ENCODE data around the gene MAFF. TPM values are rescaled to one million over a fixed set of nuclear protein-coding genes. Genes with fewer than 3 reads are reported as not detected.
"Not testable (repeated sequence)": the region's sequence is repeated elsewhere in the genome, so short reads cannot be mapped to it uniquely, and the experiment has no call there.

MAFF gene
- total RNA-seq, 1 donor from 2014 or later: 9.9 TPM

DNA sequence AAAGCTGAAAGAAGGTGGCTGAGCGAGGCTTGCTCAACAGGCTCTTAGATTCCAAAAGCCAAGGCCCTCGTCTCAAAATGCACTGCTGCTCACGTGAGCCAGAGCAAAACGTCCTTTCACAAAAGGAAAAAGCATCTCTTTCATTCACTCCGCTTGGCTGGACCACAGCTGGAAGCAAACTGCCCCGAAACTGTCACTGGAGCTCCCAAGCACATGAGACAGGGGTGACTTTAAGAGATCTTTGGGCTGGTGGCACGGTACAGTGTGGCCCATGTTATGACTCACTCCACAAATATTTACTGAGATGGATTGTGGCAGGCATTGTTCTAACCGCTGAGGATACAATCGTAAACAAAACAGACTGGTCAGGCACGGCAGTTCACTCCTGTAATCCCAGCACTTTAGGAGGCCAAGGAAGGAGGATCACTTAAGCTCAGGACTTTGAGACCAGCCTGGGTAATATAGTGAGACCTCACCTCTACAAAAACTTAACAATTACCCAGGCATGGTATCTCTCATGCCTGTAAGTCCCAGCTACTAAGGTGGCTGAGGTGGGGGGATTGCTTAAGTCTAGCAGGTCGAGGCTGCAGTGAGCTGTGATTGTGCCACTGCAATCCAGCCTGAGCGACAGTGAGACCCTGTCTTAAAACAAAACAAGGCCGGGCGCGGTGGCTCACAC lies 23.7 kb upstream of the MAFF start:
- peaks cover 51% of the 10 kb centered on the region for H3K4me1 Mint-ChIP-seq (ENCODE audit: low read depth)
- no peak overlapping the region for H3K4me3 Mint-ChIP-seq (ENCODE audit: unreplicated experiment)
- TF ChIP-seq, protein P1, sequence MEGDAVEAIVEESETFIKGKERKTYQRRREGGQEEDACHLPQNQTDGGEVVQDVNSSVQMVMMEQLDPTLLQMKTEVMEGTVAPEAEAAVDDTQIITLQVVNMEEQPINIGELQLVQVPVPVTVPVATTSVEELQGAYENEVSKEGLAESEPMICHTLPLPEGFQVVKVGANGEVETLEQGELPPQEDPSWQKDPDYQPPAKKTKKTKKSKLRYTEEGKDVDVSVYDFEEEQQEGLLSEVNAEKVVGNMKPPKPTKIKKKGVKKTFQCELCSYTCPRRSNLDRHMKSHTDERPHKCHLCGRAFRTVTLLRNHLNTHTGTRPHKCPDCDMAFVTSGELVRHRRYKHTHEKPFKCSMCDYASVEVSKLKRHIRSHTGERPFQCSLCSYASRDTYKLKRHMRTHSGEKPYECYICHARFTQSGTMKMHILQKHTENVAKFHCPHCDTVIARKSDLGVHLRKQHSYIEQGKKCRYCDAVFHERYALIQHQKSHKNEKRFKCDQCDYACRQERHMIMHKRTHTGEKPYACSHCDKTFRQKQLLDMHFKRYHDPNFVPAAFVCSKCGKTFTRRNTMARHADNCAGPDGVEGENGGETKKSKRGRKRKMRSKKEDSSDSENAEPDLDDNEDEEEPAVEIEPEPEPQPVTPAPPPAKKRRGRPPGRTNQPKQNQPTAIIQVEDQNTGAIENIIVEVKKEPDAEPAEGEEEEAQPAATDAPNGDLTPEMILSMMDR (IDR thresholded peaks at IDR 0.05): no peak
- peak overlapping the region; percentile 83 for H3K27ac Mint-ChIP-seq (ENCODE audit: unreplicated experiment)
- H3K36me3 Mint-ChIP-seq (ENCODE audit: low read depth): no peaks in the 10 kb centered on the region
- no peaks in the 10 kb centered on the region for H3K27me3 Mint-ChIP-seq (ENCODE audit: low read depth)
- H3K9me3 Mint-ChIP-seq (ENCODE audit: low read depth): no peaks in the 10 kb centered on the region
- no peak for DNase-seq (ENCODE audit: low spot score)

DNA sequence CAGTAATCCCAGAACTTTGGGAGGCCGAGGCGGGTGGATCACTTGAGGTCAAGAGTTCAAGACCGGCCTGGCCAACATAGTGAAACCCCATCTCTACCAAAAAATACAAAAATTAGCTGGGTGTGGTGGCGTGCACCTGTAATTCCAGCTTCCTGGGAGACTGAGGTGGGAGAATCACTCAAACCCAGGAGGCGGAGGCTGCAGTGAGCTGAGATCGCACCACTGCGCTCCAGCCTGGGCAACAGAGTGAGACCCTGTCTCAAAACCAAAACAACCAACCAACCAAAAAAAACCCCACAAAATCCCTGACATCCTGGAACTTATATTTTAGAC lies 23.2 kb upstream of the MAFF start:
- H3K36me3 Mint-ChIP-seq (ENCODE audit: low read depth); H3K9me3 Mint-ChIP-seq (ENCODE audit: low read depth); H3K27ac Mint-ChIP-seq (ENCODE audit: unreplicated experiment); H3K4me3 Mint-ChIP-seq (ENCODE audit: unreplicated experiment); DNase-seq (ENCODE audit: low spot score); H3K27me3 Mint-ChIP-seq (ENCODE audit: low read depth): not testable (repeated sequence)
- H3K4me1 Mint-ChIP-seq (ENCODE audit: low read depth): peaks cover 47% of the 10 kb centered on the region

DNA sequence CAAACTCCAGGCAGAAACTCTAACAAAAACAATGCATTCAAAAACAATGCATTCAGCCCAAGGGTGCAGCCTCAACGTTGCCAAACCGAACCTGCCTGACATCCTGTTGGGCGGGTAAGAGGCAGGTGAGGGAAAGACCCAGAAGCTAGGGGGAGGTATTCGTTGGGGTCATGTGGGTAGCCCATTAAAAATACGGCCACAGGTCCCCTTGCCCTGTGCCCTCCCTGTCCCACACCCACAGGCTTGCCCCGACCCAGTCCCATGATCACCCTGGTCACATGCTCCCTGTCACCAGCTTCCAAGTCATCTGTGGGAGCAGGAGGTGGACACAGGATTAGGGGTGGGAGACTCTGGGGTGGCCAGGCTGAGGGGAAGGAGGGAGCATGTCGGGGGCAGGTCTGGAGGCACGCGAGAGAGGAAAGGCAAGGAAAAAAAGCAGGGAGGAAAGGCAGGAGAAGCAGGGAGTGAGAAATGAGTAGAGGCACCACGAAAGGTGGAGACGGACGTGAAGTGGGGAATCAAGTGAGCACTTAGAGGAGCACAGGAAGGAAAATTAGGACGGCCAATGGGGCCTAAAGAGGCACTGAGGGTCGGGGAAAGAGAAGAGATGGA lies 20.8 kb upstream of the MAFF start:
- H3K4me1 Mint-ChIP-seq (ENCODE audit: low read depth): peaks cover 45% of the 10 kb centered on the region
- H3K4me3 Mint-ChIP-seq (ENCODE audit: unreplicated experiment): peak overlapping the region; percentile 92
- H3K27ac Mint-ChIP-seq (ENCODE audit: unreplicated experiment): peak overlapping the region; percentile 99
- TF ChIP-seq, protein P1 (IDR thresholded peaks at IDR 0.05): no peak
- no peaks in the 10 kb centered on the region for H3K9me3 Mint-ChIP-seq (ENCODE audit: low read depth)
- no peaks in the 10 kb centered on the region for H3K36me3 Mint-ChIP-seq (ENCODE audit: low read depth)
- DNase-seq (ENCODE audit: low spot score): peak; percentile 69
- no peaks in the 10 kb centered on the region for H3K27me3 Mint-ChIP-seq (ENCODE audit: low read depth)

GRCh38 chr22:38181453-38182200 lies 20.2 kb upstream of the MAFF start, which contains the start of gene PLA2G6:
Gene PLA2G6, minus strand, starts transcription at chr22:38181830. Its CDS starts 12,404 bp downstream, at chr22:38169426.
- Mint-ChIP-seq H3K9me3 (ENCODE audit: low read depth) (no peaks in the 10 kb centered on the region), H3K4me1 (ENCODE audit: low read depth) (peaks cover 39% of the 10 kb centered on the region), H3K4me3 (ENCODE audit: unreplicated experiment) (peak within 1 kb of the TSS; percentile 92), H3K27ac (ENCODE audit: unreplicated experiment) (peak within 1 kb of the TSS; percentile 99), H3K36me3 (ENCODE audit: low read depth) (no peaks in the 10 kb centered on the region), H3K27me3 (ENCODE audit: low read depth) (no peaks in the 10 kb centered on the region)
- peak; percentile 99 for DNase-seq (ENCODE audit: low spot score)
- TF ChIP-seq, protein P1 (IDR thresholded peaks at IDR 0.05): no peak

DNA sequence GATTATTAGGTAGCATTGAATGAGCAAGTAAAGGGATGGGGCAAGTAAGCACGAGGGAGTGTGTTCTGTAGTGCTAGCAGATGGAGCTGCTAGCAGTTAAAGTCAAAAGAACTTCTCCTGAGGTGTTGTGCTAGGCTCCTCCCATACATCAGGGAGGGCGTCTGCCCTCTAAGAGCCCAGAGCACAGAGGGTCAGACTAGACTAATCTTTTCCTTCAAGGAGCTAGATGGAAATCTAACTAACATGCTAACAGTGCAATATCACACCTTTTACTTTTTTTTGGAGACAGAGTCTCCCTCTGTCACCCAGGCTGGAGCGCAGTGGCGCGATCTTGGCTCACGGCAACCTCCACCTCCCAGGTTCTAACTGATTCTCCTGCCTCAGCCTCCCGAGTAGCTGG lies 17.0 kb upstream of the MAFF start:
- H3K27ac Mint-ChIP-seq (ENCODE audit: unreplicated experiment): no peak overlapping the region
- peaks cover 22% of the 10 kb centered on the region for H3K4me1 Mint-ChIP-seq (ENCODE audit: low read depth)
- DNase-seq (ENCODE audit: low spot score): no peak
- TF ChIP-seq, protein P1 (IDR thresholded peaks at IDR 0.05): no peak
- no peaks in the 10 kb centered on the region for H3K27me3 Mint-ChIP-seq (ENCODE audit: low read depth)
- H3K9me3 Mint-ChIP-seq (ENCODE audit: low read depth): no peaks in the 10 kb centered on the region
- no peaks in the 10 kb centered on the region for H3K36me3 Mint-ChIP-seq (ENCODE audit: low read depth)
- no peak overlapping the region for H3K4me3 Mint-ChIP-seq (ENCODE audit: unreplicated experiment)
